Loucy (cell line): ENCODE data around the gene ZMPSTE24.

Source experiments
- CTCF ChIP-seq: fragments of 200-600 bp; sonication (generic); conservative IDR thresholded peaks from 2 replicates; pipeline ENCODE4 v1.5.1; 2014; ENCODE audit warnings: mild to moderate bottlenecking, antibody characterized with exemption, low read length
- EZH2phosphoT487 ChIP-seq: fragments of 200-600 bp; IDR thresholded peaks from 2 replicates; pipeline ENCODE4 v1.6.1; 2018; ENCODE audit warnings: antibody characterized with exemption, mild to moderate bottlenecking, moderate library complexity, borderline replicate concordance

GRCh38 chr1:40306296-40306695, 48.3 kb downstream of the ZMPSTE24 start:
- no peak for TF ChIP-seq CTCF
- TF ChIP-seq EZH2phosphoT487 = no peak
